HCT116 (cell line): ENCODE data around the gene EVX2.

Source experiments
- CTCF ChIP-seq, 3 experiments: fragments of 200-600 bp in 1 of 3; sonication (generic) in 1 of 3; IDR thresholded peaks in 2 of 3; conservative IDR thresholded peaks in 1 of 3; 2 replicates each; pipeline ENCODE4 v1.5.1; 2012 to 2017; ENCODE audit warnings: low read depth in 2 of 3, low read length in 2 of 3, antibody characterized with exemption in 1 of 3, borderline replicate concordance in 1 of 3, control low read depth in 1 of 3, mild to moderate bottlenecking in 1 of 3, mixed read lengths in 1 of 3, mixed run types in 1 of 3, moderate library complexity in 1 of 3; ENCODE audit not compliant: insufficient read depth in 1 of 3
- ELF1 ChIP-seq: IDR thresholded peaks from 2 replicates; pipeline ENCODE4 v1.6.1; 2012; ENCODE audit warnings: low read depth, borderline replicate concordance
- EZH2phosphoT487 ChIP-seq: fragments of 200-600 bp; IDR thresholded peaks from 2 replicates; pipeline ENCODE4 v1.6.1; 2018; ENCODE audit warnings: antibody characterized with exemption, borderline replicate concordance
- FOSL1 ChIP-seq: IDR thresholded peaks from 2 replicates; pipeline ENCODE4 v1.6.1; 2012; ENCODE audit warnings: low read depth
- JUND ChIP-seq: IDR thresholded peaks from 2 replicates; pipeline ENCODE4 v1.6.1; 2012
- POLR2A ChIP-seq: IDR thresholded peaks from 2 replicates; pipeline ENCODE4 v1.7.0; 2011; ENCODE audit warnings: borderline replicate concordance; ENCODE audit not compliant: insufficient read depth, insufficient read length; ENCODE audit errors: extremely low read depth
- POLR2AphosphoS5 ChIP-seq: IDR thresholded peaks from 2 replicates; pipeline ENCODE4 v1.6.1; 2011; ENCODE audit warnings: mild to moderate bottlenecking, low read depth, low read length, moderate library complexity
- REST ChIP-seq: IDR thresholded peaks from 2 replicates; pipeline ENCODE4 v1.6.1; 2012; ENCODE audit warnings: low read depth
- YY1 ChIP-seq: IDR thresholded peaks from 2 replicates; pipeline ENCODE4 v1.6.1; 2011; ENCODE audit warnings: low read length, low read depth, moderate library complexity, mild to moderate bottlenecking; ENCODE audit not compliant: insufficient replicate concordance; ENCODE audit errors: extremely low read depth
- ZBTB33 ChIP-seq: IDR thresholded peaks from 2 replicates; pipeline ENCODE4 v1.6.1; 2011; ENCODE audit warnings: mild to moderate bottlenecking, low read length, moderate library complexity; ENCODE audit not compliant: insufficient replicate concordance; ENCODE audit errors: extremely low read depth
- ZNF274 ChIP-seq: fragments of 200-500 bp; sonication (Bioruptor generic); IDR thresholded peaks from 2 replicates; pipeline ENCODE4 v1.6.1; 2014; ENCODE audit warnings: mild to moderate bottlenecking, low read depth, low read length, inconsistent platforms

- TF ChIP-seq POLR2AphosphoS5 (no peak), ZBTB33 (no peak), CTCF (IDR thresholded peaks at IDR 0.05 in 2 of 3, conservative IDR thresholded peaks at IDR 0.05 in 1 of 3; ENCODE audit: borderline replicate concordance in 1 of 3, insufficient read depth in 1 of 3, low read depth in 2 of 3, low read length in 2 of 3) (no peak), EZH2phosphoT487 (no peak), ELF1 (no peak), YY1 (no peak), REST (no peak), FOSL1 (no peak), JUND (no peak), POLR2A (no peak), ZNF274 (no peak)
Measured at GRCh38 chr2:176082525-176082823, 1.3 kb downstream of the EVX2 start.
